Pulmonary artery endothelial cell (primary cell): ENCODE data around the gene EIF2S1. TPM values are rescaled to one million over a fixed set of nuclear protein-coding genes. Genes with fewer than 3 reads are reported as not detected.

Experiments
- DNase-seq: peaks from one replicate; pipeline ENCODE4 v3.0.0-alpha.2; 2011; ENCODE audit warnings: low read depth, low spot score
- total RNA-seq: library from RNA; depleted of rRNA; stranded (reverse); fragments of >200 nt; gene quantifications from 2 replicates; pipeline ENCODE4 v1.2.3, GENCODE V29; 2014

EIF2S1 gene
- total RNA-seq, 1 donor from 2014 or later, result 231 TPM

DNA sequence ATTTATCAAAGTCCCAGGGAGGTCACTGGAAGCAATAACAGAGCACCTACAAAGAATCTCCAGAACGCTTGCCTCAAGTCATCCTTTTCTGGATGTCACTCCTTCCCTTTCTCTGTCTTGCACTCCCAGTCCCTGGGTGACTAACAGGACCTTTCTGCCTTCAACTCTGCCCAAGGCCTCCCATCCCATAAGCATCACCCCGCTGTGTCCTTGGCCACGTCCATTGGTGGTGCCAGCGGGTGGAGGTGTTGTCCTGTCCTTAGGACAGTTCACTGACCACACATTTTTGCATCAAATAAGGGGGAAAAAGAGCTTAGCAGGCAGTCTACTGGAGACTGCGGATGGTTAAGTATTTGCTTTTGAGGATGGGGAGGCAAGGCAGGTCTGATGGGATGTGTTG, 75.5 kb downstream of the EIF2S1 start:
- DNase-seq, result no peak

Other genes with a start within 250 kb of the EIF2S1 start
- gene GARIN2, start 170.9 kb upstream of the EIF2S1 start, total RNA-seq, result 0.07 TPM in 2 replicates
- gene PALS1, start 118.9 kb upstream of the EIF2S1 start, total RNA-seq, result 23.9 and 32.2 TPM in 2 replicates
- 76.7 and 78.9 TPM in 2 replicates for gene ATP6V1D, start 524 bp upstream of the EIF2S1 start, total RNA-seq
- gene PLEK2, start 51.8 kb downstream of the EIF2S1 start, total RNA-seq, result 10.4 and 11.9 TPM in 2 replicates
- gene TMEM229B, start 128.4 kb downstream of the EIF2S1 start, total RNA-seq, result 0.07 TPM in 2 replicates
- 0.14 and 0.26 TPM in 2 replicates for gene PLEKHH1, start 173.0 kb downstream of the EIF2S1 start, total RNA-seq
- gene PIGH, start 239.9 kb downstream of the EIF2S1 start, total RNA-seq, result 8.0 and 12.8 TPM in 2 replicates